HCT116 (cell line): Measurements from ENCODE around the gene CHST9. TPM values are rescaled to one million over a fixed set of nuclear protein-coding genes. Genes with fewer than 3 reads are reported as not detected.

Experiments used
- ATAC-seq: fragments of 200-7000 bp; cut with Tn5 transposase; 2 replicates; pipeline ENCODE4 v1.9.1; 2020; ENCODE audit warnings: mild to moderate bottlenecking, moderate library complexity
- BruUV-seq: library from RNA; stranded (reverse); fragments of 400-500 nt; replicated peaks from 2 replicates; lab custom pipeline; 2021; lab: Mats Ljungman, UMichigan
- CTCF ChIA-PET: fragments of 300-600 bp; sonication (Branson Sonifier 250); formaldehyde crosslinking; loops from one replicate; lab custom pipeline; 2021; ENCODE audit warnings: antibody characterized with exemption; lab: Charles Lee
- POLR2A ChIA-PET: fragments of 300-600, 350-600 bp; sonication (Branson Sonifier 250); formaldehyde crosslinking; loops from one replicate; lab custom pipeline; 2021; ENCODE audit warnings: antibody characterized with exemption; lab: Charles Lee
- RAD21 ChIA-PET, 2 experiments: fragments of 300-600 bp; sonication (Branson Sonifier 250); formaldehyde crosslinking; loops; one replicate each; lab custom pipeline; 2023; ENCODE audit warnings: low total read pairs in 2 of 2; ENCODE audit not compliant: uncharacterized antibody in 2 of 2, unreplicated experiment in 2 of 2, low non-redundant PET in 1 of 2; lab: Charles Lee
- DNase-seq: peaks from one replicate; pipeline ENCODE4 v3.0.0-alpha.2; 2010; ENCODE audit warnings: low read depth, low spot score
- H2AFZ ChIP-seq: fragments of 200-600 bp; shearing (Covaris generic), sonication (generic); 2 replicates; pipeline ENCODE4 v1.6.1; 2017; ENCODE audit warnings: low read depth, mixed run types, mixed read lengths, antibody characterized with exemption, low read length; ENCODE audit not compliant: poor library complexity, severe bottlenecking
- H3K27ac ChIP-seq: 2 replicates; pipeline ENCODE4 v1.5.1; 2012; ENCODE audit warnings: low read depth, low read length
- H3K27me3 ChIP-seq: fragments of 200-600 bp; sonication (generic); 2 replicates; pipeline ENCODE4 v1.6.1; 2016; ENCODE audit warnings: mixed run types, low read length, mixed read lengths; ENCODE audit not compliant: insufficient read depth
- H3K36me3 ChIP-seq, 2 experiments: fragments of 200-500 bp in 1 of 2; fragments of 200-600 bp in 1 of 2; sonication (Bioruptor generic) in 1 of 2; sonication (generic) in 1 of 2; 2 replicates each; pipeline versions ENCODE4 v1.5.1 to v1.6.1; 2014 to 2016; ENCODE audit warnings: low read length in 2 of 2, inconsistent platforms in 1 of 2, mixed read lengths in 1 of 2, mixed run types in 1 of 2; ENCODE audit not compliant: insufficient read depth in 2 of 2, control insufficient read depth in 1 of 2
- H3K4me1 ChIP-seq, 2 experiments: fragments of 200-600 bp in 1 of 2; sonication (generic) in 1 of 2; 2 replicates each; pipeline versions ENCODE4 v1.5.1 to v1.6.1; 2012 to 2017; ENCODE audit warnings: low read length in 2 of 2, inconsistent platforms in 1 of 2, mild to moderate bottlenecking in 1 of 2, mixed read lengths in 1 of 2, mixed run types in 1 of 2, moderate library complexity in 1 of 2; ENCODE audit not compliant: insufficient read depth in 2 of 2, control insufficient read depth in 1 of 2
- H3K4me2 ChIP-seq: fragments of 200-600 bp; sonication (generic); 2 replicates; pipeline ENCODE4 v1.6.1; 2017; ENCODE audit warnings: mixed run types, low read length, mixed read lengths
- H3K4me3 ChIP-seq, 2 experiments: fragments of 200-600 bp in 1 of 2; sonication (generic) in 1 of 2; replicated peaks in 1 of 2; 2 replicates each; pipeline ENCODE4 v1.5.1; 2011 to 2016; ENCODE audit warnings: low read length in 2 of 2, control low read depth in 1 of 2, low read depth in 1 of 2, mild to moderate bottlenecking in 1 of 2, mixed read lengths in 1 of 2, mixed run types in 1 of 2
- H3K79me2 ChIP-seq: fragments of 200-600 bp; sonication (generic); 2 replicates; pipeline ENCODE4 v1.6.1; 2017; ENCODE audit warnings: mild to moderate bottlenecking, mixed run types, low read length, moderate library complexity, mixed read lengths; ENCODE audit not compliant: insufficient read depth
- H3K9ac ChIP-seq: fragments of 200-600 bp; sonication (generic); 2 replicates; pipeline ENCODE4 v1.6.1; 2016; ENCODE audit warnings: low read length, mixed read lengths
- H3K9me2 ChIP-seq: fragments of 200-600 bp; sonication (generic), shearing (Covaris generic); 2 replicates; pipeline ENCODE4 v1.6.1; 2017; ENCODE audit warnings: mixed run types, mild to moderate bottlenecking, moderate library complexity; ENCODE audit not compliant: insufficient read depth
- H3K9me3 ChIP-seq, 2 experiments: fragments of 200-500 bp in 1 of 2; fragments of 200-600 bp in 1 of 2; sonication (Bioruptor generic) in 1 of 2; sonication (generic) in 1 of 2; 2 replicates each; pipeline ENCODE4 v1.6.1; 2014 to 2017; ENCODE audit warnings: low read length in 2 of 2, mixed read lengths in 2 of 2, inconsistent platforms in 1 of 2, low read depth in 1 of 2, mild to moderate bottlenecking in 1 of 2, mixed run types in 1 of 2, moderate library complexity in 1 of 2; ENCODE audit not compliant: control insufficient read depth in 1 of 2, insufficient read depth in 1 of 2
- H4K20me1 ChIP-seq: fragments of 200-600 bp; sonication (generic), shearing (Covaris generic); 2 replicates; pipeline ENCODE4 v1.6.1; 2017; ENCODE audit warnings: mixed run types, mild to moderate bottlenecking, moderate library complexity; ENCODE audit not compliant: insufficient read depth
- ATF3 ChIP-seq: IDR thresholded peaks from 2 replicates; pipeline ENCODE4 v1.6.1; 2012
- CTCF ChIP-seq, 3 experiments: fragments of 200-600 bp in 1 of 3; sonication (generic) in 1 of 3; IDR thresholded peaks in 2 of 3; conservative IDR thresholded peaks in 1 of 3; 2 replicates each; pipeline ENCODE4 v1.5.1; 2012 to 2017; ENCODE audit warnings: low read depth in 2 of 3, low read length in 2 of 3, antibody characterized with exemption in 1 of 3, borderline replicate concordance in 1 of 3, control low read depth in 1 of 3, mild to moderate bottlenecking in 1 of 3, mixed read lengths in 1 of 3, mixed run types in 1 of 3, moderate library complexity in 1 of 3; ENCODE audit not compliant: insufficient read depth in 1 of 3
- ELF1 ChIP-seq: IDR thresholded peaks from 2 replicates; pipeline ENCODE4 v1.6.1; 2012; ENCODE audit warnings: low read depth, borderline replicate concordance
- MAX ChIP-seq: IDR thresholded peaks from 2 replicates; pipeline ENCODE4 v1.6.1; 2012
- POLR2AphosphoS5 ChIP-seq: IDR thresholded peaks from 2 replicates; pipeline ENCODE4 v1.6.1; 2011; ENCODE audit warnings: mild to moderate bottlenecking, low read depth, low read length, moderate library complexity
- RAD21 ChIP-seq: IDR thresholded peaks from 2 replicates; pipeline ENCODE4 v1.6.1; 2012; ENCODE audit warnings: low read depth, mild to moderate bottlenecking
- REST ChIP-seq: IDR thresholded peaks from 2 replicates; pipeline ENCODE4 v1.6.1; 2012; ENCODE audit warnings: low read depth
- SP1 ChIP-seq: IDR thresholded peaks from 2 replicates; pipeline ENCODE4 v1.6.1; 2012; ENCODE audit warnings: low read depth
- SRF ChIP-seq: IDR thresholded peaks from 2 replicates; pipeline ENCODE4 v1.6.1; 2012; ENCODE audit warnings: low read depth
- ZBTB33 ChIP-seq: IDR thresholded peaks from 2 replicates; pipeline ENCODE4 v1.6.1; 2011; ENCODE audit warnings: mild to moderate bottlenecking, low read length, moderate library complexity; ENCODE audit not compliant: insufficient replicate concordance; ENCODE audit errors: extremely low read depth
- ZFX ChIP-seq: fragments of 450-650 bp; IDR thresholded peaks from 2 replicates; pipeline ENCODE4 v1.6.1; 2017
- intact Hi-C: fragments of 100-400 bp; cut with micrococcal nuclease; formaldehyde crosslinking; loops from 2 replicates; pipeline ENCODE4 v1.10.0; 2022
- total RNA-seq: library from RNA; stranded (reverse); gene quantifications from one replicate; pipeline ENCODE4 v1.2.1, GENCODE V29; 2021; ENCODE audit not compliant: unreplicated experiment

Gene CHST9
- total RNA-seq, 1 experiment from 2014 or later = not detected

- H2AFZ ChIP-seq = no peak overlapping the region
- TF ChIP-seq ATF3 (no peak), SRF (no peak), REST (no peak), POLR2AphosphoS5 (no peak), ZBTB33 (no peak), RAD21 (no peak), SP1 (no peak), ZFX (no peak), CTCF (IDR thresholded peaks at IDR 0.05 in 2 of 3, conservative IDR thresholded peaks at IDR 0.05 in 1 of 3; ENCODE audit: borderline replicate concordance in 1 of 3, insufficient read depth in 1 of 3, low read depth in 2 of 3, low read length in 2 of 3) (no peak), ELF1 (no peak), MAX (no peak)
- no peak overlapping the region for H3K27ac ChIP-seq
- H3K4me3 ChIP-seq = no peak overlapping the region
- H3K4me1 ChIP-seq = no peaks in the 10 kb centered on the region
- no TSS peak for BruUV-seq
- intact Hi-C loops = no loop called here
- ChIA-PET POLR2A (no interaction called here), CTCF (no interaction called here), RAD21 (no interaction called here)
- H3K79me2 ChIP-seq = no peaks in the 10 kb centered on the region
- H3K4me2 ChIP-seq = no peak overlapping the region
- no peaks in the 10 kb centered on the region for H3K9me3 ChIP-seq
- ATAC-seq (no peak), DNase-seq (no peak)
- H3K27me3 ChIP-seq = no peaks in the 10 kb centered on the region; the same call in 1 of the 2 replicates
- no peaks in the 10 kb centered on the region for H3K9me2 ChIP-seq
- H4K20me1 ChIP-seq = no peaks in the 10 kb centered on the region
- no peak overlapping the region for H3K9ac ChIP-seq
- H3K36me3 ChIP-seq = no peaks in the 10 kb centered on the region
Measured at GRCh38 chr18:27045342-27045741, 139.8 kb downstream of the CHST9 start.
